LNCaP clone FGC (cell line): ENCODE results near the gene RNF213.
"Not testable (repeated sequence)": the region's sequence is repeated elsewhere in the genome, so short reads cannot be mapped to it uniquely, and the experiment has no call there.

Experiments
- DNase-seq: peaks from one replicate; pipeline ENCODE4 v3.0.0-alpha.2; 2011; ENCODE audit warnings: low read depth
- H3K4me3 ChIP-seq: 2 replicates; pipeline ENCODE4 v1.5.1; 2011; ENCODE audit warnings: mild to moderate bottlenecking, low read depth, low read length, control low read depth
- TF ChIP-seq, protein P1 (sequence below): IDR thresholded peaks from 2 replicates; pipeline ENCODE4 v1.5.1; 2012; ENCODE audit warnings: mild to moderate bottlenecking; ENCODE audit not compliant: control insufficient read depth, insufficient read depth; ENCODE audit errors: extremely low read depth

Gene RNF213

DNA sequence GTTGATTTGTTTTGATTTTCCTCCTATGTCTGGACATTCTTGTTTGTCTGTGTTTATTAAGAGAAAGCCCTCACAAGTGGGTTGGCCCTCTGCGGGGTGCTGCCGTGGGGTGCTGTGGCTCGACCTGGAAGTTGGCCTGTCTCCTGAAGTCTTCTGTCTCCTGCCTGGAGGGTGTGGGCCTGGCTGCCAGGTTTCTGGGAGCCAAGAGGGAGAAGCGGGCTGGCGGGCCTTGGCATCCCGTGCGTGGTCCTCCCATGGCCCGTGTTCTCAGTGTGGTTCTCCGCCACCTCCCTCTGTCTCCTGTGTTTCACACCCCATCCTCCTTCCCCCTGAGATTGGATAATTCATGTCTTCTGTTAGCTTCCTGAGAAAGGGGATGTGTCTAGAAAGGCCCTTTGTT is 69.6 kb downstream of the RNF213 start:
- DNase-seq, result no peak
- TF ChIP-seq, protein P1, sequence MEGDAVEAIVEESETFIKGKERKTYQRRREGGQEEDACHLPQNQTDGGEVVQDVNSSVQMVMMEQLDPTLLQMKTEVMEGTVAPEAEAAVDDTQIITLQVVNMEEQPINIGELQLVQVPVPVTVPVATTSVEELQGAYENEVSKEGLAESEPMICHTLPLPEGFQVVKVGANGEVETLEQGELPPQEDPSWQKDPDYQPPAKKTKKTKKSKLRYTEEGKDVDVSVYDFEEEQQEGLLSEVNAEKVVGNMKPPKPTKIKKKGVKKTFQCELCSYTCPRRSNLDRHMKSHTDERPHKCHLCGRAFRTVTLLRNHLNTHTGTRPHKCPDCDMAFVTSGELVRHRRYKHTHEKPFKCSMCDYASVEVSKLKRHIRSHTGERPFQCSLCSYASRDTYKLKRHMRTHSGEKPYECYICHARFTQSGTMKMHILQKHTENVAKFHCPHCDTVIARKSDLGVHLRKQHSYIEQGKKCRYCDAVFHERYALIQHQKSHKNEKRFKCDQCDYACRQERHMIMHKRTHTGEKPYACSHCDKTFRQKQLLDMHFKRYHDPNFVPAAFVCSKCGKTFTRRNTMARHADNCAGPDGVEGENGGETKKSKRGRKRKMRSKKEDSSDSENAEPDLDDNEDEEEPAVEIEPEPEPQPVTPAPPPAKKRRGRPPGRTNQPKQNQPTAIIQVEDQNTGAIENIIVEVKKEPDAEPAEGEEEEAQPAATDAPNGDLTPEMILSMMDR, result no peak
- H3K4me3 ChIP-seq, result no peak overlapping the region

DNA sequence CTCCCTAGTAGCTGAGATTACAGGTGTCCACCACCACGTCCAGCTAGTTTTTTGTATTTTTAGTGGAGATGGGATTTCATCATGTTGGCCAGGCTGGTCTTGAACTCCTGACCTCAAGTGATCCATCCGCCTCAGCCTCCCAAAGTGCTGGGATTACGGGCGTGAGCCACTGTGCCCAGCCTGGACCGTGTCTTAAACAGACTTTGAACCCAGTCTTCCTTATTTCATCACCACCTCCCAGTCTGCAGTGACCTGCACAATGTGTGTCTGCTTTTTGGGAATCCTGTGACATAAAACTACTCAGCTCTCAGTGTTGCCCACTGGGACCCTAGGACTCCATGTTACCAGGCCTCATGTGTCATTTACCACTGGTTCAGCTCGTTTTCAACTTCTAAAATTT is 70.3 kb downstream of the RNF213 start:
- not testable (repeated sequence) for DNase-seq, H3K4me3 ChIP-seq

DNA sequence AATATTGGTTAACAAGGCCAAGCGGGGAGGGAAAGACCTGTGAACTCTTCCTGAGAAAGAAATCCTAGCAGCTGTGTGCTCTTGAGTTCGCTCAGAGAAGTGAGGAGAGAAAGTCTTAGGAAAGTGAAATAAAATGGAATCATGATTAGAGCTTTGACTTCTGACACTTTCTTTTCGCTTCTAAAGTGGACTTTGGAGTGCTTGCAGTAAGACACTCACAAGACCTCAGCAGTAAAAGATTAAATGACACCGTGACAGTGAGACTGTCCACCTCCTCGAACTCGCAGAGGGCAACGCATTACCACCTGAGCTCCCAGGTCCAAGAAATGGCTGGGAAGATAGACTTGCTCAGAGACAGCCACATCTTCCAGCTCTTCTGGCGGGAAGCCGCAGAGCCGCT is 71.2 kb downstream of the RNF213 start:
- TF ChIP-seq, protein P1, result no peak
- DNase-seq, result no peak
- H3K4me3 ChIP-seq, result no peak overlapping the region

DNA sequence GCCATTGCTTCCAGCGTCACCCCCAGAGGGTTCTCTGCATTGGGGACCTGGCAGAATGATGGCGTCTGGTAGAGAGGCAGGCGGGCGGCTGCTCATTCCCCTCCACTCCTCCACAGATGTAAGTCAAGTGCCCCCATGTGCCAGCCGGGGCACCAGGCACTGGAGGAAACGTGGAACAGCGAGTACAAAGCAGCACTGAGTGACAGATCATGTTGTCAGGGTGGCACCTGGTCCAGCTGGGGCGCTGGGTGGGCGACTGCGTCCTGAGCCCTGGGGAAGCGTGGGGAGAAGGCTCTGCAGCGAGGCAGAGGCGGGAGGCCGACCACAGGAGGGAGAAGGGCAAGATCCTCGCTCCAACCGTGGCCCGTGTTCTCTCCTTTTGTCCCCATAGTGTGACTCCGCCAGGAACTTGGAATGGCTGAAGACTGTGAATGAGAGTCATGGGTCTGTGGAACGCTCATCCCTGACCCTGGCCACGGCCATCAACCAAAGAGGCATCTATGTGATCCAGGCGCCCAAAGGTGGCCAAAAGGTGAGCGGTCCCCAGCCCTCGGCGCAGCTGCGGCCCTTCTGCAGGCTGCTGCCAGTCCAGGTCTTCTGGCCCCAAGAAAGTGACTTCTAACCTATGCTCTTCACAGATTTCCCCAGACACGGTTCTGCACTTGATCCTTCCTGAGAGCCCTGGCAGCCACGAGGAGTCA is 76.7 kb downstream of the RNF213 start:
- DNase-seq, result no peak
- no peak overlapping the region for H3K4me3 ChIP-seq
- TF ChIP-seq, protein P1, result no peak

DNA sequence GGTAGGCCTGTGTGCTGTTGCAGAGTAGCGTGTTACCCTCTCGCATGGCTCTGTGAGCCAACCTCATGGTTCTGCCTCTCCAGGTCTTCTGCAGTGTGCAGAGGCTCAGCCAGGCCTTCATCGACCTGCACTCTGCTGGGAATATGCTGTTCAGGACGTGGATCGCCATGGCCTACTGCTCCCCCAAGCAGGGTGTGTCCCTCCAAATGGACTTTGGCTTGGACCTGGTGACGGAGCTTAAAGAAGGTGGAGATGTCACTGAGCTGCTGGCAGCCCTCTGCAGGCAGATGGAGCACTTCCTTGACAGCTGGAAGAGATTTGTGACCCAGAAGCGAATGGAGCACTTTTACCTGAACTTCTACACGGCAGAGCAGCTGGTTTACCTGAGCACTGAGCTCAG is 78.5 kb downstream of the RNF213 start:
- no peak overlapping the region for H3K4me3 ChIP-seq
- no peak for DNase-seq
- TF ChIP-seq, protein P1, result no peak

DNA sequence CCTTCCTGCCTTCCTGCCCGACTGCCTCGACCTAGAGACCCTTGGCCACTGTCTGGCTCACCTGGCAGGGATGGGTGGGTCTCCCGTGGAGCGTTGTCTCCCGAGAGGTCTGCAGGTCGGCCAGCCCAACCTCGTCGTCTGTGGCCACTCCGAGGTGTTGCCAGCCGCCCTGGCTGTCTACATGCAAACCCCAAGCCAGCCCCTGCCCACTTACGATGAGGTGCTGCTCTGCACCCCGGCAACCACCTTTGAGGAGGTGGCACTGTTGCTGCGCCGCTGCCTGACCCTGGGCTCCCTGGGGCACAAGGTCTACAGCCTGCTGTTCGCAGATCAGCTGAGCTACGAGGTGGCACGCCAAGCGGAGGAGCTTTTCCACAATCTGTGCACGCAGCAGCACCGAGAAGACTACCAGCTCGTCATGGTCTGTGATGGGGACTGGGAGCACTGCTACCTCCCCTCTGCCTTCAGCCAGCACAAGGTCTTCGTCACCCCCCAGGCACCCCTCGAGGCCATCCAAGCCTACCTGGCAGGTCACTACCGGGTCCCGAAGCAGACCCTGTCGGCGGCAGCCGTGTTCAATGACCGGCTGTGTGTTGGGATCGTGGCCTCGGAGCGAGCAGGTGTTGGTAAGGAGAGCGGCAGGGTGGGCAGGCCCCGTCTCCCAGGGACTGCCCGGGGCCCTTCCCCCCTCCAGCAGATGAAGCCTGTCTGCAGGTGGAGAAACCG is 79.2 kb downstream of the RNF213 start:
- DNase-seq, result no peak
- TF ChIP-seq, protein P1, result no peak
- H3K4me3 ChIP-seq, result no peak overlapping the region

DNA sequence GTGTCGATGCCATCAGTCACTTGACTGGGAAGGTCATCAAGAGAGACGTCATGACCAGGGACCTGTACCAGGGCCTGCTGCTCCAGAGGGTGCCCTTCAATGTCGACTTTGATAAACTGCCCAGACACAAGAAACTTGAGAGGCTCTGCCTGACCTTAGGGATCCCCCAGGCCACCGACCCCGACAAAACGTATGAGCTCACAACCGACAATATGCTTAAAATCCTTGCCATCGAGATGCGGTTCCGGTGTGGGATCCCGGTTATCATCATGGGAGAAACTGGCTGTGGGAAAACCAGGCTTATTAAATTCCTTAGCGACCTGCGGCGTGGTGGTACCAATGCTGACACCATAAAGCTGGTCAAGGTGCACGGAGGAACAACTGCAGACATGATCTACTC is 84.7 kb downstream of the RNF213 start:
- TF ChIP-seq, protein P1, result no peak
- H3K4me3 ChIP-seq, result no peak overlapping the region
- no peak for DNase-seq
